Stimulated activated memory B cell treated with anti-CD40 and anti-IgM and Interleukin-4, amounts not matched to agents 10 μg/mL and 1 μg/mL and 100 μg/mL, for 72 hours (primary cell): Measurements from ENCODE around the gene SSH2.
"Not testable (repeated sequence)": the region's sequence is repeated elsewhere in the genome, so short reads cannot be mapped to it uniquely, and the experiment has no call there.

Experiments
- ATAC-seq: fragments of 150-1000 bp; cut with Tn5 transposase; 2 replicates; pipeline ENCODE4 v1.10.0; 2021
- H3K27ac Mint-ChIP-seq: one replicate; pipeline ENCODE4 v1.8.0; 2022; ENCODE audit warnings: mild to moderate bottlenecking, mixed read lengths
- H3K27me3 Mint-ChIP-seq: one replicate; pipeline ENCODE4 v1.8.0; 2022; ENCODE audit warnings: mixed read lengths
- H3K36me3 Mint-ChIP-seq: one replicate; pipeline ENCODE4 v1.8.0; 2022; ENCODE audit warnings: mixed read lengths
- H3K4me1 Mint-ChIP-seq: one replicate; pipeline ENCODE4 v1.8.0; 2022; ENCODE audit warnings: mixed read lengths
- H3K4me3 Mint-ChIP-seq: one replicate; pipeline ENCODE4 v1.8.0; 2022; ENCODE audit warnings: mild to moderate bottlenecking, moderate library complexity, mixed read lengths
- H3K9me3 Mint-ChIP-seq: one replicate; pipeline ENCODE4 v1.8.0; 2022; ENCODE audit warnings: mixed read lengths

SSH2 gene

GRCh38 chr17:29866746-29867404 lies 63.2 kb downstream of the SSH2 start:
- H3K4me3 Mint-ChIP-seq, result no peak overlapping the region
- H3K27ac Mint-ChIP-seq, result peak overlapping the region; percentile 54
- H3K9me3 Mint-ChIP-seq, result no peaks in the 10 kb centered on the region
- ATAC-seq, result no peak
- no peaks in the 10 kb centered on the region for H3K27me3 Mint-ChIP-seq
- peaks cover 61% of the 10 kb centered on the region for H3K4me1 Mint-ChIP-seq
- no peaks in the 10 kb centered on the region for H3K36me3 Mint-ChIP-seq

GRCh38 chr17:29864615-29865014 lies 65.4 kb downstream of the SSH2 start:
- H3K4me1 Mint-ChIP-seq, result peaks cover 64% of the 10 kb centered on the region
- no peak overlapping the region for H3K27ac Mint-ChIP-seq

GRCh38 chr17:29864123-29864522 lies 65.9 kb downstream of the SSH2 start:
- not testable (repeated sequence) for H3K4me3 Mint-ChIP-seq

More at GRCh38 chr17:29864615-29865014, 65.4 kb downstream of the SSH2 start:
- H3K36me3 Mint-ChIP-seq, result no peaks in the 10 kb centered on the region
- H3K9me3 Mint-ChIP-seq, result no peaks in the 10 kb centered on the region
- H3K27me3 Mint-ChIP-seq, result no peaks in the 10 kb centered on the region
- no peak for ATAC-seq
- H3K4me3 Mint-ChIP-seq, result no peak overlapping the region

GRCh38 chr17:29862951-29863350 lies 67.1 kb downstream of the SSH2 start:
- Mint-ChIP-seq H3K27ac (no peak overlapping the region), H3K4me3 (no peak overlapping the region), H3K4me1 (peaks cover 54% of the 10 kb centered on the region), H3K9me3 (no peaks in the 10 kb centered on the region), H3K27me3 (no peaks in the 10 kb centered on the region), H3K36me3 (peaks cover 6% of the 10 kb centered on the region)
- no peak for ATAC-seq

More at GRCh38 chr17:29864123-29864522, 65.9 kb downstream of the SSH2 start:
- not testable (repeated sequence) for H3K9me3 Mint-ChIP-seq, ATAC-seq, H3K27ac Mint-ChIP-seq, H3K36me3 Mint-ChIP-seq, H3K27me3 Mint-ChIP-seq
- peaks cover 64% of the 10 kb centered on the region for H3K4me1 Mint-ChIP-seq

GRCh38 chr17:29862127-29862526 lies 67.9 kb downstream of the SSH2 start:
- Mint-ChIP-seq H3K36me3 (peaks cover 12% of the 10 kb centered on the region), H3K27me3 (no peaks in the 10 kb centered on the region), H3K27ac (no peak overlapping the region)

GRCh38 chr17:29859445-29859844 lies 70.6 kb downstream of the SSH2 start:
- peaks cover 27% of the 10 kb centered on the region for H3K36me3 Mint-ChIP-seq
- H3K4me3 Mint-ChIP-seq, ATAC-seq, H3K27ac Mint-ChIP-seq, H3K9me3 Mint-ChIP-seq, H3K27me3 Mint-ChIP-seq: not testable (repeated sequence)
- peaks cover 19% of the 10 kb centered on the region for H3K4me1 Mint-ChIP-seq

More at GRCh38 chr17:29862127-29862526, 67.9 kb downstream of the SSH2 start:
- Mint-ChIP-seq H3K4me1 (peaks cover 46% of the 10 kb centered on the region), H3K4me3 (no peak overlapping the region), H3K9me3 (peaks cover 5% of the 10 kb centered on the region)
- ATAC-seq, result no peak

- Mint-ChIP-seq H3K4me1 (peaks cover 16% of the 10 kb centered on the region), H3K27ac (no peak overlapping the region), H3K27me3 (no peaks in the 10 kb centered on the region), H3K9me3 (peaks cover 9% of the 10 kb centered on the region), H3K36me3 (peaks cover 31% of the 10 kb centered on the region), H3K4me3 (no peak overlapping the region)
- ATAC-seq, result no peak
Observed at GRCh38 chr17:29857823-29858222, 72.2 kb downstream of the SSH2 start.

- not testable (repeated sequence) for H3K27ac Mint-ChIP-seq
Observed at GRCh38 chr17:29857105-29857504, 72.9 kb downstream of the SSH2 start.

GRCh38 chr17:29855686-29856085 lies 74.3 kb downstream of the SSH2 start:
- Mint-ChIP-seq H3K9me3 (peaks cover 9% of the 10 kb centered on the region), H3K4me1 (peaks cover 13% of the 10 kb centered on the region), H3K27me3 (no peaks in the 10 kb centered on the region), H3K36me3 (peaks cover 31% of the 10 kb centered on the region), H3K27ac (no peak overlapping the region), H3K4me3 (no peak overlapping the region)
- no peak for ATAC-seq

More at GRCh38 chr17:29857105-29857504, 72.9 kb downstream of the SSH2 start:
- H3K9me3 Mint-ChIP-seq, H3K4me1 Mint-ChIP-seq, H3K4me3 Mint-ChIP-seq, H3K27me3 Mint-ChIP-seq, ATAC-seq: not testable (repeated sequence)
- peaks cover 31% of the 10 kb centered on the region for H3K36me3 Mint-ChIP-seq

- peaks cover 21% of the 10 kb centered on the region for H3K4me1 Mint-ChIP-seq
- no peak overlapping the region for H3K27ac Mint-ChIP-seq
- no peak overlapping the region for H3K4me3 Mint-ChIP-seq
- H3K9me3 Mint-ChIP-seq, result no peaks in the 10 kb centered on the region
- H3K36me3 Mint-ChIP-seq, result peaks cover 13% of the 10 kb centered on the region
- ATAC-seq, result no peak
- no peaks in the 10 kb centered on the region for H3K27me3 Mint-ChIP-seq
Observed at GRCh38 chr17:29848737-29849136, 81.3 kb downstream of the SSH2 start.

- Mint-ChIP-seq H3K27me3 (no peaks in the 10 kb centered on the region), H3K27ac (no peak overlapping the region), H3K36me3 (peaks cover 12% of the 10 kb centered on the region), H3K9me3 (no peaks in the 10 kb centered on the region), H3K4me3 (no peak overlapping the region), H3K4me1 (peaks cover 21% of the 10 kb centered on the region)
- ATAC-seq, result no peak
Observed at GRCh38 chr17:29847527-29848400, 82.3 kb downstream of the SSH2 start.

- Mint-ChIP-seq H3K4me1 (peaks cover 21% of the 10 kb centered on the region), H3K4me3 (no peak overlapping the region), H3K27ac (no peak overlapping the region), H3K9me3 (no peaks in the 10 kb centered on the region), H3K27me3 (no peaks in the 10 kb centered on the region), H3K36me3 (peaks cover 12% of the 10 kb centered on the region)
- no peak for ATAC-seq
Observed at GRCh38 chr17:29847118-29847517, 82.9 kb downstream of the SSH2 start.

GRCh38 chr17:29846298-29846697 lies 83.7 kb downstream of the SSH2 start:
- Mint-ChIP-seq H3K4me3 (no peak overlapping the region), H3K9me3 (no peaks in the 10 kb centered on the region), H3K27me3 (no peaks in the 10 kb centered on the region), H3K4me1 (peaks cover 16% of the 10 kb centered on the region), H3K27ac (no peak overlapping the region), H3K36me3 (peaks cover 12% of the 10 kb centered on the region)
- no peak for ATAC-seq

GRCh38 chr17:29844339-29845048 lies 85.5 kb downstream of the SSH2 start:
- H3K27ac Mint-ChIP-seq, result no peak overlapping the region
- peaks cover 6% of the 10 kb centered on the region for H3K4me1 Mint-ChIP-seq
- no peak overlapping the region for H3K4me3 Mint-ChIP-seq
- no peaks in the 10 kb centered on the region for H3K9me3 Mint-ChIP-seq
- no peaks in the 10 kb centered on the region for H3K27me3 Mint-ChIP-seq
- peaks cover 12% of the 10 kb centered on the region for H3K36me3 Mint-ChIP-seq
- ATAC-seq, result no peak

GRCh38 chr17:29840884-29841283 lies 89.1 kb downstream of the SSH2 start:
- Mint-ChIP-seq H3K9me3 (no peaks in the 10 kb centered on the region), H3K4me1 (peaks cover 6% of the 10 kb centered on the region), H3K4me3 (no peak overlapping the region), H3K36me3 (peaks cover 6% of the 10 kb centered on the region), H3K27me3 (no peaks in the 10 kb centered on the region), H3K27ac (no peak overlapping the region)
- no peak for ATAC-seq
